Hematopoietic multipotent progenitor cell treated with erythropoietin and hydrocortisone succinate and interleukin-3 and kit ligand, for 8 days (in vitro differentiated cells): Measurements from ENCODE around the gene TRAPPC10.
A peak's percentile ranks its signal among the peaks of the same experiment; 100 is the strongest.

Experiments used
- DNase-seq: peaks from one replicate; pipeline ENCODE4 v3.0.0-alpha.2; 2015

TRAPPC10 gene, protein sequence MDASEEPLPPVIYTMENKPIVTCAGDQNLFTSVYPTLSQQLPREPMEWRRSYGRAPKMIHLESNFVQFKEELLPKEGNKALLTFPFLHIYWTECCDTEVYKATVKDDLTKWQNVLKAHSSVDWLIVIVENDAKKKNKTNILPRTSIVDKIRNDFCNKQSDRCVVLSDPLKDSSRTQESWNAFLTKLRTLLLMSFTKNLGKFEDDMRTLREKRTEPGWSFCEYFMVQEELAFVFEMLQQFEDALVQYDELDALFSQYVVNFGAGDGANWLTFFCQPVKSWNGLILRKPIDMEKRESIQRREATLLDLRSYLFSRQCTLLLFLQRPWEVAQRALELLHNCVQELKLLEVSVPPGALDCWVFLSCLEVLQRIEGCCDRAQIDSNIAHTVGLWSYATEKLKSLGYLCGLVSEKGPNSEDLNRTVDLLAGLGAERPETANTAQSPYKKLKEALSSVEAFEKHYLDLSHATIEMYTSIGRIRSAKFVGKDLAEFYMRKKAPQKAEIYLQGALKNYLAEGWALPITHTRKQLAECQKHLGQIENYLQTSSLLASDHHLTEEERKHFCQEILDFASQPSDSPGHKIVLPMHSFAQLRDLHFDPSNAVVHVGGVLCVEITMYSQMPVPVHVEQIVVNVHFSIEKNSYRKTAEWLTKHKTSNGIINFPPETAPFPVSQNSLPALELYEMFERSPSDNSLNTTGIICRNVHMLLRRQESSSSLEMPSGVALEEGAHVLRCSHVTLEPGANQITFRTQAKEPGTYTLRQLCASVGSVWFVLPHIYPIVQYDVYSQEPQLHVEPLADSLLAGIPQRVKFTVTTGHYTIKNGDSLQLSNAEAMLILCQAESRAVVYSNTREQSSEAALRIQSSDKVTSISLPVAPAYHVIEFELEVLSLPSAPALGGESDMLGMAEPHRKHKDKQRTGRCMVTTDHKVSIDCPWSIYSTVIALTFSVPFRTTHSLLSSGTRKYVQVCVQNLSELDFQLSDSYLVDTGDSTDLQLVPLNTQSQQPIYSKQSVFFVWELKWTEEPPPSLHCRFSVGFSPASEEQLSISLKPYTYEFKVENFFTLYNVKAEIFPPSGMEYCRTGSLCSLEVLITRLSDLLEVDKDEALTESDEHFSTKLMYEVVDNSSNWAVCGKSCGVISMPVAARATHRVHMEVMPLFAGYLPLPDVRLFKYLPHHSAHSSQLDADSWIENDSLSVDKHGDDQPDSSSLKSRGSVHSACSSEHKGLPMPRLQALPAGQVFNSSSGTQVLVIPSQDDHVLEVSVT

GRCh38 chr21:44011579-44012473 lies at the start of gene TRAPPC10:
Gene TRAPPC10 (plus strand): TSS chr21:44012309. CDS start chr21:44012494, 185 bp downstream.
- peak; percentile 82 for DNase-seq

GRCh38 chr21:43965911-43966585 lies 46.1 kb upstream of the TRAPPC10 start:
- no peak for DNase-seq

DNA sequence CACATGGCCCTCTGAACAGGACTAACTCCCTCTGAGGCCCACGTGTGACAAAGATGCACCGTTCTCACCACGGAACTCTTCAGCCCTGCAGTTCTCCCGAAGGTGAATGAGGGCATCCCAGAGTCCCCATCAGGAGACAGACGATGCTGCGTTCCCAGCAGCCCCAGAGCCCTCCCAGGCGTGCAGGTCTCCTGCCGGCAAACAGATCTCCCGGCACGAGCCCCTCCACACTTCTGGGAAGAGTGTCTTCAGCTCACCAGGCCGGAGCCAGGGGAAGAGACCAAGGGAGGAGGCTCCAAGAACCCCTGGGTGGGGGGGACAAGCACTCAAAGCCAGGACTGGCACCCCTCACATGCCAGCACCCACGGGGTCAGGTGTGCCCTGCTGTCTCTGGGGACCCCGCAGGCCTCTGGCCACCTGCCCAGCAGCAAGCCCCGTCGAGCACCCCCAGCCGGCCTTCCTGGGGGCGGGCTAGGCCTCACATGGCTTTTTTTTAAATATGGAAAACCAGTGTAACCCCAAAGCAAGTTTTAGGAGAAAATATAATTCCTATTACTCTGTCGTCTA lies 45.1 kb upstream of the TRAPPC10 start:
- no peak for DNase-seq

GRCh38 chr21:43967981-43968380 lies 44.1 kb upstream of the TRAPPC10 start:
- DNase-seq: no peak

DNA sequence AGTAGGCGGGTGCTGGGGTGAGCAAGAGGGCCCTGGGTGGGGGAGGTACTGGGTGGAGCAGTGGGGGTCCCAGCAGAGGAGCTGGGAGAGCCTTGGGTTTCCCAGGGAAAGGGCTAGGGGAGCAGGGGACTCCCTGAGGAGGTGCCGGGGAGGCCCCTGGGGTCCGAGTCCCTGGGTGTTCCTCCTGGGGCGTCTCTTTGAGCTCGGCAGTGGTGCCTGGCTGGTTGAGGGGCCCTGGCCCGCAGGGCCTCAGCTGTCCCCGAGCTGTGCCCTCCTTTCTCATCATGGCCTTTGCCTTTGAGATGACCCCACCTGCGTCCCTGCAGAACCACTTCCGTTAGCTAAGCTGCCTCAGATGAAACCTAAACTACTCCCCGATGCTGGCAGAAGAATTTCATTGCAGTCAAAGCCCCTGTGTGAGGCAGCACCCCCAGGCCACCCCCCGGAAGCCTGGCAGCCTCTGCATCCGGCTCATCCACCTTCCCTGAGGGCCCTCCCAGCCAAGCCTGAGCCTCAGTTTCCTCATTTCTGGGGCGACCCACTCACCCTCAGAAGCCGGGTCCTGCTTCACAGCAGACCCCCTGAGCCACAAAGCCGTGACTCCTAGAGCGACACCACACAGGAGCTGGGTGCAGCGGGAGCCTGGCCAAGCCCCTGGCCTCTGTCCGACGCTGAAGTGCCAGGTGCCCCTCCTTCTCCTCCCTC lies 43.5 kb upstream of the TRAPPC10 start:
- no peak for DNase-seq

DNA sequence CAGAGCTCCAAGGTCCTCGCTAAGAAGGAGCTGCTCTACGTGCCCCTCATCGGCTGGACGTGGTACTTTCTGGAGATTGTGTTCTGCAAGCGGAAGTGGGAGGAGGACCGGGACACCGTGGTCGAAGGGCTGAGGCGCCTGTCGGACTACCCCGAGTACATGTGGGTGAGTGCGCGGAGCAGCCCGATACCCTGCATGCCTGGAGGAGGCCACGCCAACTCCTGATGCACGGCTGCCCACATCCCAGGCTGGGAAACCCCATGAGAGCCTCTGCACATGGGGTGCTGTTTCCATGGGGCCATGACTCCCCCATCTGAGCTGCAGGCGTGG lies 43.0 kb upstream of the TRAPPC10 start:
- no peak for DNase-seq

- DNase-seq: no peak
Measured at GRCh38 chr21:43970551-43970950, 41.6 kb upstream of the TRAPPC10 start.

GRCh38 chr21:43971201-43971991 lies 40.7 kb upstream of the TRAPPC10 start:
- DNase-seq: no peak

DNA sequence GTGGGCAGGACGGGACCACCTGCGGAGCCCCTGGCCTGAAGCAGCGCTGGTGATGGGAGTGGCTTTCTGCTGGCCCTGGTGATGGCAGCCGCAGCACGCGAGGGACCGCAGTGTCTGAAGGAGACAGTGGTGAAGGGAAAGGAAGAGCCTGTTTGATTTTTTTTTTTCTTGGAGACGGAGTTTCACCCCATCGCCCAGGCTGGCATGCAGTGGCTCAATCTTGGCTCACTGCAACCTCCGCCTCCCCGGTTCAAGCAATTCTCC lies 40.2 kb upstream of the TRAPPC10 start:
- no peak for DNase-seq

DNA sequence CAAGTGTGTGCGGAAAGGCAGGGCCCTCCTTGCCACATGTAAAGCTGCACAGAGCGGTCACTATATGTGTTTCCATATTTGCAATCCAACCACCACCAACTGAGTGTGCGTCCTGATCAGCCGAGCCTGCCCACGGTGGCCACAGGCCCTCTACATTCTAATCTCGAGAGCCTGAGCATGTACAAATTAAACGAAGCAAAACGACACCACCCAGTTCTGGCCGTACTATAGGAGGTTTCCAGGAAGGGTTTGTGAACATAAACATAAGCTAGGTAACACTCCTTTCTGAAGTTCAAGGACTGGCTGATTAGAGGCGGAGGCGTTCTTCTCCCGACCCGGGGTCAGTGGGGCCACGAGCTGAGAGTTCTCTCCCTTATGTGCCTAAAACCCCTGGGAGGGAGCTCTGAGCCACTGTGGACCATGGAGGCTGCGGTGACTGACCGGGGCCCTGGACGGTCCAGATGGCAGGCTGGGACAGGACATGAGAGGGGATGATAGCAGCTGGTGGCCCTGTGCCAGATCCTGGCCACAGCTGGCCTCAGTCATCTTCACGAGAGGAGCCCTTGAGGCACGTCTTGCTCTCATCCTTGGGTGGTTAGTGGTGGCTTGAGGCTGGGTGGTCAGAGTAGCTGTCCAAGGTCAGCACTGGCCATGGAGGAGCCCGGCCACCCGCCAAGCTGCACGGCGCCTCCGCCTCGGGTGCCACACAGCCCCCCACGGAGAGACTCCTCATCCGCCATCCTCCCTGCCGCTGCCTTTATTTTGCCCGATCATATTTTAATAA lies 39.1 kb upstream of the TRAPPC10 start:
- DNase-seq: no peak

DNA sequence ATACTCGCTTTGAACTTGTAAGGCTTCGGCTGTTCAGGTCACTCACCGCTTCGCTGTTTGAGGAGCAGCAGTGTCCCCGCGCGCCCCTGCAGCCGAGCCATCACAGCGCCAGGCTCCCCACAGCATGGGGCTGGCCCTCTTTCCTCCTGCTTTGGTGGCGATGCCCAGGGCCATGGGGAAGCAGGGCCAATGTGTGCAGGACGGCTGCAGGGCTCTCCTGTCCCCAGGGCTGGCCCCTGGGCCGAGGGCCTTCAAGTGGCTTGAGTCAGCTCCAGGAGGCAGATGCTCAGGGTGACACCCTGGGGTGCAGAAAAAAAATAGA lies 38.5 kb upstream of the TRAPPC10 start:
- no peak for DNase-seq

DNA sequence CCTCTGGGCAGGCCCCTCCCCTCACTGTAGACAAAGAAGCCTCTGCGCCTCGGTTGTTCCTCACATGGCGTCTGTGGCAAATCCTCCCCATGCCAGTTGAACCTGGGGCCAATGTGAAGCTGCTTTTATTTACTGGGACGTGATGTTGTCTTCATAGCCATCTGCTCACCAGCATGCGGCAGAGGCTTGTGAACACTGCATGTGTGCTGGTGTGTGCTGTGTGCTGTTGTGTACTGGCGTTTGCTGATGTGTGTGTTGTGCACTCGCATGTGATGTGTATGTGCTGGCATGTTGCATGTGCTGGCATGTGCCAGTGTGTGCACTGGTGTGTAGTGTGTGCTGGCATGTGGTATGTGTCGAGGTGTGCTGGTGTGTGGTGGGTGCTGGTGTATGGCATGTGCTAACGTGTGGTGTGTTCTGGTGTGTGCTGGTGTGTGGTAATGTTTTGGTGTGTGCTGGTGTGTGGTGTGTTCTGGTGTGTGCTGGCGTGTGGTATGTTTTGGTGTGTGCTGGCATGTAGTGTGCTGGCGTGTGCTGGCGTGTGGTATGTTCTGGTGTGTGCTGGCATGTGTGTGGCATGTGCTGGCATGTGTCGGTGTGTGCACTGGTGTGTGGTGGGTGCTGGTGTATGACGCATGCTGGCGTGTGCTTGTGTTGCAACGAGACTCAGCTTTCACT lies 37.2 kb upstream of the TRAPPC10 start:
- no peak for DNase-seq

DNA sequence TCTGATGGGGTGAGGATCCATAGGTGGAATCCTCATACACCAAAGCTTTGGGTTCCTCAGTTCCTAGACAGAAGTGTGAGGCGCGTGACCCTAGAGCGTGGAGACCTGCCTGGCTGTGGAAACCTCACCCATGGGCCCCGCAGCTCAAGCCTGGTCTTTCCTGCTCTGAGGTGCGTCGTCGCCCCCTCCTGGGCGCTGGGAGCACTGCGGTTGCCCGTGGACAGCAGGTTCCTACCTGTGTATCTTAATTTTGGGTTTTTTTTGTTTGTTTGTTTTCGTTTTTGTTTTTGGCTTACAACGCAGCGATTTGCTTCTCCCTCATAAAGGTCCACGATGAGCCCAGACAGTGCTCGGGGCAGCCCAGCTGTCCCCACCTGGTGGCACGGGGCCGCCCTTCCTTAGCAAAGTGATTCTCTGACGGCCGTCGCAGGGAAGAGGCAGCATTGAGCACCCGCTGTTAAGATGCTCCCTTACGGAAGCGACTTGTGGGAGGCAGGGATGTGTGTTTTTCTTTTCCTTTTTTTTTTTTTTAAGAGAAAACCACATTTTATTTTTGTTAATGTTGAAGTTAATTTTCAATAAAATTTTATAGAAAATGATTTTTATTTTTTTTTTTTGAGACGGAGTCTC lies 36.5 kb upstream of the TRAPPC10 start:
- peak; percentile 75 for DNase-seq

- DNase-seq: no peak
Measured at GRCh38 chr21:43976661-43977060, 35.4 kb upstream of the TRAPPC10 start.

DNA sequence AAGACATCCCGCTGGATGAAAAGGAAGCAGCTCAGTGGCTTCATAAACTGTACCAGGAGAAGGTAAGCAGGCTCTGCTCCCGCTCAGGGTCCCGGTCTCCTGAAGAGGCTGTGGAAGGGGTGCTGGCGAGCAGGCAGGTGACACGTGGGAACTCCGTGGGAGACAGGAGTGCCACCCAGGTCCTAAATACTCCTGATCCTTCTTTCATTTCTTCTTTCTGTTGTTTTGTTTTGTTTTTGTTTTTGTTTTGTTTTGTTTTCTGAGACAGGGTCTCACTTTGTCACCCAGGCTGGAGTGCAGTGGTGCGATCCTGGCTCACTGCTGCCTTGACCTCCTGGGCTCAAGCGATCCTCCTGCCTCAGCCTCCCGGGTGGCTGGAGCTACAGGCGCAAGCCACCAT lies 34.0 kb upstream of the TRAPPC10 start:
- DNase-seq: no peak

DNA sequence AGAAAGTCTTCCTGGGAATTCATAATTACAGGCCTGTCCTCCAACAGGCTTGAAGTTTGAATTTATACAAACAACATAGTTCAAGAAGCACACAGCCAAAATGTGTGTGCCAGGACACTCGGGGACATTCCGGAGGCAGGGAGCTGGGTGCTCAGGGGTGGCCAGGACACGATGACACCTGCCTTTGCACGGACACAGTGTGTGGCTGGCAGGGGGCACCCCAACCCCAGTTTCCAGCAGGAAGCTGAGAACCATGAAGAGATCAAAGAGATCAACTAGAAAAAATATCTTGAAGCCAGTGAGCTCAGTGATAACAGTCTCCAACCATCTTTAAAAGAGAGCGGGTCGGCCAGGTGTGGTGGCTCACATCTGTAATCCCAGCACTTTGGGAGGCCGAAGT lies 32.5 kb upstream of the TRAPPC10 start:
- DNase-seq: no peak

DNA sequence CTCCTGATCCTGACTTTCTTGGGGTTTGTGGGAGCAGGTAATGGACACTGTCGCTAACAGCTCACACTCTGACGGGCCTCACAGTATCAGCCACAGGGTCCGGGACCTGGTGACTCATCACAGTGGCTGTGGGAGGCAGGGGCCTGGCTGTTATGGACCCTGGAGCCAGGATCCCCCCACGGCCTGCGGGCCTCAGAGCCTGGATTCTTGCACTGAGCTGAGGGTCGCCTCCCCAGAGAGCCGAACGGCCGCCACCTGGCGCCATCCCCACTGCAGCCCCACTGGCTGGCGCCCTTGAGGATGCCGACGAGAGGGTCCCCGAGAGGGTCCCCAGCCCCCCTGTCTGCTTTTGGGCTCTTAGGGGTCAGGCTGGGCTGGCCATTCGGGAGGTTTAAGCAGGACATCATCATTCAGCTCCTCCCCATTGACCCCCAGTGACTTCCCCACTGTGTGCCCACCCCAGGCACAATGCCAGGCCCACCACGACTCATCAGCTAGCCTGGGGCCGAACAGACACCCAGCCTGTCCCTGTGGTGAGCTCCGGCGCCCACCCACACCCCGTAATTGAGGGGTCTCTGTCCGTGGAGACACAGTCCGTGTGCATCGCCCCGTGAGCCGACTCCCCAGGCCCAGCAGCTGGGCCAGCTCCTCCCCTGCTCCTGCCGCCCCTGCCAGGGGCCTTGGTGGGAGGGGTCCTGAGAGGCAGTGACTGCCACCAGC lies 30.8 kb upstream of the TRAPPC10 start:
- no peak for DNase-seq

DNA sequence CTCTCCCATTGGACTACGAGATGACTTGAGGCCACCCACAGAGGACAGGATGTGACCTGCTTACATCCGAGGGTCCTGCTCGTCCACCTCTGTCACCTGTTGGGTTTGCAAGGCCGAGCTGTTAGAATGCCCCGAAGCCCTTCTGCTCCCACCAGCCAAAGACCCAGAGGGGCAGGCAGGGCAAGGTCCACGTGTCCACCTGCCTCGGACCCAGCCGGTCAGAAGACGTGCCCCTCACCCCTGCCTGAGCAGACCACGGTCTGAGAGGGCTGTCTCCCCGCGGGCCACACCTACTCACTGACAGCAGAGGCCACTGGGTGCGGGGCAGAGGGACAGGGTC lies 30.3 kb upstream of the TRAPPC10 start:
- no peak for DNase-seq
